Progenitor cell of endocrine pancreas (in vitro differentiated cells): ENCODE measurements around the gene REXO1. TPM values are rescaled to one million over a fixed set of nuclear protein-coding genes. Genes with fewer than 3 reads are reported as not detected.

Source experiments
- DNase-seq: peaks from one replicate; pipeline ENCODE4 v3.0.0; 2021; ENCODE audit warnings: low spot score; ENCODE audit not compliant: unreplicated experiment
- H3K27ac Mint-ChIP-seq: 2 replicates; pipeline ENCODE4 v1.8.0; 2021; ENCODE audit warnings: mild to moderate bottlenecking, moderate library complexity, mixed read lengths
- H3K27me3 Mint-ChIP-seq: 2 replicates; pipeline ENCODE4 v1.8.0; 2021; ENCODE audit warnings: mixed read lengths
- H3K36me3 Mint-ChIP-seq: 2 replicates; pipeline ENCODE4 v1.8.0; 2022; ENCODE audit warnings: mixed read lengths; ENCODE audit not compliant: insufficient read depth
- H3K4me1 Mint-ChIP-seq: 2 replicates; pipeline ENCODE4 v1.8.0; 2021; ENCODE audit warnings: low read depth, mixed read lengths
- H3K4me3 Mint-ChIP-seq: 2 replicates; pipeline ENCODE4 v1.8.0; 2021; ENCODE audit warnings: low read depth, mild to moderate bottlenecking, moderate library complexity, mixed read lengths
- H3K9me3 Mint-ChIP-seq: 2 replicates; pipeline ENCODE4 v1.8.0; 2021; ENCODE audit warnings: low read depth, mixed read lengths
- long read RNA-seq: library from polyadenylated mRNA; unstranded; transcript quantifications from one replicate; pipeline ENCODE4 v2.0.0, GENCODE V29; 2020
- total RNA-seq: library from RNA; stranded (reverse); gene quantifications from 2 replicates; pipeline ENCODE4 v1.2.1, GENCODE V29; 2021
- TF ChIP-seq, protein P1 (sequence below): fragments of 200-600 bp; sonication (generic); IDR thresholded peaks from one replicate; pipeline ENCODE4 v1.5.0; 2021; ENCODE audit warnings: antibody characterized with exemption, mild to moderate bottlenecking; ENCODE audit not compliant: unreplicated experiment

REXO1 gene, protein sequence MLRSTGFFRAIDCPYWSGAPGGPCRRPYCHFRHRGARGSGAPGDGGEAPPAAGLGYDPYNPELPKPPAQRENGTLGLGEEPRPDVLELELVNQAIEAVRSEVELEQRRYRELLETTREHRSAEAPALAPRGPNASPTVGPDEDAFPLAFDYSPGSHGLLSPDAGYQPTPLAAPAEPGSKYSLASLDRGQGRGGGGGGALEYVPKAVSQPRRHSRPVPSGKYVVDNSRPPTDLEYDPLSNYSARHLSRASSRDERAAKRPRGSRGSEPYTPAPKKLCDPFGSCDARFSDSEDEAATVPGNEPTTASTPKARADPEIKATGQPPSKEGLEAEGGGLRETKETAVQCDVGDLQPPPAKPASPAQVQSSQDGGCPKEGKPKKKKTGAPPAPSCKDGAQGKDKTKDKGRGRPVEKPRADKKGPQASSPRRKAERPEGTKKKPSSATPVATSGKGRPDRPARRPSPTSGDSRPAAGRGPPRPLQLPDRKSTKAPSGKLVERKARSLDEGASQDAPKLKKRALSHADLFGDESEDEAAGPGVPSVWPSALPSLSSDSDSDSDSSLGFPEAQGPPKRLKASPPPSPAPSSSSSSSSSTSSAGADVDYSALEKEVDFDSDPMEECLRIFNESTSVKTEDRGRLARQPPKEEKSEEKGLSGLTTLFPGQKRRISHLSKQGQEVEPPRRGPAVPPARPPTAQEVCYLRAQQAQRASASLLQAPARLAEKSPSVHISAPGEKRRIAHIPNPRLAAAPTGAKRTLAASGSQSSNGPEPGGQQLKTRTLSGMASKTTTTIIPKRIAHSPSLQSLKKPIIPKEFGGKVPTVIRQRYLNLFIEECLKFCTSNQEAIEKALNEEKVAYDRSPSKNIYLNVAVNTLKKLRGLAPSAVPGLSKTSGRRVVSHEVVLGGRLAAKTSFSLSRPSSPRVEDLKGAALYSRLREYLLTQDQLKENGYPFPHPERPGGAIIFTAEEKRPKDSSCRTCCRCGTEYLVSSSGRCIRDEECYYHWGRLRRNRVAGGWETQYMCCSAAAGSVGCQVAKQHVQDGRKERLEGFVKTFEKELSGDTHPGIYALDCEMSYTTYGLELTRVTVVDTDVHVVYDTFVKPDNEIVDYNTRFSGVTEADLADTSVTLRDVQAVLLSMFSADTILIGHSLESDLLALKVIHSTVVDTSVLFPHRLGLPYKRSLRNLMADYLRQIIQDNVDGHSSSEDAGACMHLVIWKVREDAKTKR
- 42.8 and 44.6 TPM in 2 replicates for total RNA-seq
- long read RNA-seq, partial matches to known transcripts, result 0 of 1 reads
- long read RNA-seq, other reads (novel, unspliced or antisense), result 1 of 1 reads

DNA sequence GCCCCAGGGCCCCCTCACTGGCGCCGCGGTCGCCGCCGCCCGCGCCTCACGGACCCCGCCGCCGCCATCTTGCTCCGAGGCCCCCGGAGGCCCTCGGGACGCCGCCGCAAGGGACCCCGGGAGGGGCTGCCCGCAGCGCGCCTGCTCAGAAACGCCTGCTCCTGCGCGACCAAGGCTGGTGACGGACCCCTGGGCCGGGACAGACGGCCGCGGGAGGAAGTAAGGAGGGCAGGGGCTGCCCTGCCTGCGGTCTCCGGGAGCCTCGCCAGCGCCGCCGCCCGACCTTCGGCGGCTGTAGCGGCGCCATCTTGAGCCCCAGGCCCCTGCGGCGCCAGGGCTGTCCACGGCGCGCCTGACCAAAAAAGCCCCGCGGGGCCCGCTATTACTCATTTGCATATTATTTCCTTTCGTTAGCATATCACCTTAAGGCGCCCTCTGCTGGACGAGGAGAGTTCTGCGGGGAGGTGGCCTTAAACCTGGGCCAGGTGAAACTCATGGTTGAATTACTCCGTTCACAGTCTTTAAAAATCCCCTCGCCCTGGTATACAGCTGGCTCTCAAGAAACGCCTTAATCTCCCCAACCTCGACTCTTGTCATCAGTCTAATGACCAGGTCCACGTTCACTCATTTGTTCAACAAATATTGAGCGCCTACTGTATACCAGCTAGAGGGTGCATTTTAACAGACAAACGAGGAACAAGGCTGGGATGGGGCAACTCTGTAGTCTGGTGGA, at the start of gene REXO1:
REXO1 (minus strand) TSS at position 85 of the 733 bp plus-strand sequence. CDS start 125 bp downstream, outside the sequence.
- DNase-seq, result peak; percentile 97
- TF ChIP-seq, protein P1, sequence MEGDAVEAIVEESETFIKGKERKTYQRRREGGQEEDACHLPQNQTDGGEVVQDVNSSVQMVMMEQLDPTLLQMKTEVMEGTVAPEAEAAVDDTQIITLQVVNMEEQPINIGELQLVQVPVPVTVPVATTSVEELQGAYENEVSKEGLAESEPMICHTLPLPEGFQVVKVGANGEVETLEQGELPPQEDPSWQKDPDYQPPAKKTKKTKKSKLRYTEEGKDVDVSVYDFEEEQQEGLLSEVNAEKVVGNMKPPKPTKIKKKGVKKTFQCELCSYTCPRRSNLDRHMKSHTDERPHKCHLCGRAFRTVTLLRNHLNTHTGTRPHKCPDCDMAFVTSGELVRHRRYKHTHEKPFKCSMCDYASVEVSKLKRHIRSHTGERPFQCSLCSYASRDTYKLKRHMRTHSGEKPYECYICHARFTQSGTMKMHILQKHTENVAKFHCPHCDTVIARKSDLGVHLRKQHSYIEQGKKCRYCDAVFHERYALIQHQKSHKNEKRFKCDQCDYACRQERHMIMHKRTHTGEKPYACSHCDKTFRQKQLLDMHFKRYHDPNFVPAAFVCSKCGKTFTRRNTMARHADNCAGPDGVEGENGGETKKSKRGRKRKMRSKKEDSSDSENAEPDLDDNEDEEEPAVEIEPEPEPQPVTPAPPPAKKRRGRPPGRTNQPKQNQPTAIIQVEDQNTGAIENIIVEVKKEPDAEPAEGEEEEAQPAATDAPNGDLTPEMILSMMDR, result peak; percentile 93
- Mint-ChIP-seq H3K36me3 (peaks cover 1% of the 10 kb centered on the region), H3K4me1 (peaks cover 12% of the 10 kb centered on the region), H3K27ac (peak within 1 kb of the TSS; percentile 98), H3K4me3 (peak within 1 kb of the TSS; percentile 91), H3K9me3 (no peaks in the 10 kb centered on the region), H3K27me3 (no peaks in the 10 kb centered on the region)

DNA sequence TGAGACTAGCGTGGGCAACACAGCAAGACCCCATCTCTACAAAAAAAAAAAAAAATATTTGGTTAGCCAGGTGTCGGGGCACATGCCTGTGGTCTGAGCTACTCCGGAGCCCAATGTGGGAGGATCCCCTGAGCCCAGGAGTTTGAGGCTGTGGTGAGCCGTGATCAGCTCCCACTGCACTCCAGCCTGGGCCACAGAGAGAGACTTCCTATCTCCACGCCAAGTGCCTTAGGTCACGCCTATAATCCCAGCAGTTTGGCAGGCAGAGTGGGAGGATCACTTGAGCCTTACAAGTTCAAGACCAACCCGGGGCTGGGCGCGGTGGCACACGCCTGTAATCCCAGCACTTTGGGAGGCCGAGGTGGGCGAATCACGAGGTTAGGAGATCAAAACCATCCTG, 48.2 kb upstream of the REXO1 start:
- no peak overlapping the region for H3K27ac Mint-ChIP-seq
- DNase-seq, result no peak
- H3K9me3 Mint-ChIP-seq, result no peaks in the 10 kb centered on the region
- no peaks in the 10 kb centered on the region for H3K27me3 Mint-ChIP-seq
- TF ChIP-seq, protein P1, result no peak
- H3K4me3 Mint-ChIP-seq, result no peak overlapping the region
- no peaks in the 10 kb centered on the region for H3K36me3 Mint-ChIP-seq
- H3K4me1 Mint-ChIP-seq, result peaks cover 4% of the 10 kb centered on the region

GRCh38 chr19:1893791-1894190, 45.5 kb upstream of the REXO1 start:
- no peaks in the 10 kb centered on the region for H3K9me3 Mint-ChIP-seq
- H3K4me1 Mint-ChIP-seq, result peaks cover 4% of the 10 kb centered on the region
- H3K4me3 Mint-ChIP-seq, result no peak overlapping the region
- H3K36me3 Mint-ChIP-seq, result no peaks in the 10 kb centered on the region
- TF ChIP-seq, protein P1, result no peak
- H3K27ac Mint-ChIP-seq, result peak overlapping the region; percentile 92
- DNase-seq, result no peak
- H3K27me3 Mint-ChIP-seq, result no peaks in the 10 kb centered on the region

- Mint-ChIP-seq H3K9me3 (no peaks in the 10 kb centered on the region), H3K4me1 (peaks cover 4% of the 10 kb centered on the region), H3K27ac (no peak overlapping the region), H3K4me3 (no peak overlapping the region), H3K36me3 (no peaks in the 10 kb centered on the region), H3K27me3 (no peaks in the 10 kb centered on the region)
- TF ChIP-seq, protein P1, result no peak
- no peak for DNase-seq
These were observed 41.6 kb upstream of the REXO1 start for GRCh38 chr19:1889907-1890306.
